Lung microvascular endothelial cell (primary cell): ENCODE data around the gene MFSD12. TPM values are rescaled to one million over a fixed set of nuclear protein-coding genes. Genes with fewer than 3 reads are reported as not detected.
"Not testable (repeated sequence)": the region's sequence is repeated elsewhere in the genome, so short reads cannot be mapped to it uniquely, and the experiment has no call there.

Source experiments
- DNase-seq, 2 donors: peaks; one replicate each; pipeline versions ENCODE4 v3.0.0 to v3.0.0-alpha.2; 2010; ENCODE audit warnings: low read depth in 2 of 2
- total RNA-seq: library from RNA; depleted of rRNA; stranded (reverse); fragments of >200 nt; gene quantifications from 2 replicates; pipeline ENCODE4 v1.2.1, GENCODE V29; 2014

Gene MFSD12
- total RNA-seq, 1 donor from 2014 or later, result 84.7 TPM

- no peak for DNase-seq
These were observed 48.4 kb downstream of the MFSD12 start for GRCh38 chr19:3508771-3509535.

GRCh38 chr19:3508121-3508661 lies 49.2 kb downstream of the MFSD12 start:
- not testable (repeated sequence) for DNase-seq

GRCh38 chr19:3507371-3508120 lies 49.8 kb downstream of the MFSD12 start:
- peak in 1 of 2 donors; percentile 30 for DNase-seq

GRCh38 chr19:3506384-3507340 lies 50.7 kb downstream of the MFSD12 start:
- DNase-seq, result peak; percentile 34 to 35

GRCh38 chr19:3505598-3506383 lies 51.6 kb downstream of the MFSD12 start, which contains the start of gene FZR1:
TSS of gene FZR1 (plus strand) at chr19:3506311. CDS start at chr19:3522990, 16,679 bp downstream.
- DNase-seq, result peak; percentile 98 to 99

GRCh38 chr19:3504735-3505134 lies 52.7 kb downstream of the MFSD12 start:
- DNase-seq, result no peak

GRCh38 chr19:3503036-3503572 lies 54.3 kb downstream of the MFSD12 start:
- DNase-seq, result peak in 1 of 2 donors; percentile 39

- no peak for DNase-seq
These were observed 55.6 kb downstream of the MFSD12 start for GRCh38 chr19:3501780-3502179.

- DNase-seq, result peak; percentile 97 to 98
These were observed 56.8 kb downstream of the MFSD12 start, which contains the start of gene DOHH for GRCh38 chr19:3500429-3501101. TSS of gene DOHH (minus strand) at chr19:3500674. CDS start at chr19:3496814, 3,860 bp downstream.

- DNase-seq, result no peak
These were observed 57.5 kb downstream of the MFSD12 start for GRCh38 chr19:3499738-3500428.

- DNase-seq, result no peak
These were observed 59.4 kb downstream of the MFSD12 start for GRCh38 chr19:3497757-3498520.

GRCh38 chr19:3496392-3497273 lies 60.8 kb downstream of the MFSD12 start:
- DNase-seq, result no peak

- no peak for DNase-seq
These were observed 62.8 kb downstream of the MFSD12 start for GRCh38 chr19:3494559-3494958.
